H7 (cell line): ENCODE measurements around the gene SPPL2B. TPM values are rescaled to one million over a fixed set of nuclear protein-coding genes. Genes with fewer than 3 reads are reported as not detected.
A peak's percentile ranks its signal among the peaks of the same experiment; 100 is the strongest.

Source experiments
- DNase-seq: peaks from one replicate; pipeline ENCODE4 v3.0.0; 2012
- H3K27me3 ChIP-seq: 2 replicates; pipeline ENCODE4 v1.6.0; 2011; ENCODE audit warnings: mild to moderate bottlenecking, low read length; ENCODE audit not compliant: control insufficient read depth, insufficient read depth
- H3K36me3 ChIP-seq: replicated peaks from 2 replicates; pipeline ENCODE4 v1.5.1; 2011; ENCODE audit warnings: low read length; ENCODE audit not compliant: control insufficient read depth, insufficient read depth
- H3K4me3 ChIP-seq: 2 replicates; pipeline ENCODE4 v1.5.1; 2011; ENCODE audit warnings: low read depth, mild to moderate bottlenecking, control low read depth, low read length, moderate library complexity; ENCODE audit not compliant: insufficient read depth
- total RNA-seq: library from RNA; depleted of rRNA; stranded (reverse); fragments of >200 nt; shearing (Covaris generic); gene quantifications from 2 replicates; pipeline ENCODE4 v1.2.3, GENCODE V29; 2014

Gene SPPL2B
- total RNA-seq, 1 experiment from 2014 or later = 65.9 TPM

GRCh38 chr19:2334986-2335846 is 6.7 kb downstream of the SPPL2B start:
- Histone ChIP-seq H3K4me3 (no peak overlapping the region), H3K36me3 (0 out of 2 replicates have a peak, but pooled peaks cover 1% of the 10 kb centered on the region), H3K27me3 (no peaks in the 10 kb centered on the region)
- peak; percentile 80 for DNase-seq

GRCh38 chr19:2335848-2336247 is 7.4 kb downstream of the SPPL2B start:
- Histone ChIP-seq H3K27me3 (no peaks in the 10 kb centered on the region), H3K36me3 (0 out of 2 replicates have a peak, but pooled peaks cover 1% of the 10 kb centered on the region), H3K4me3 (no peak overlapping the region)
- no peak for DNase-seq

GRCh38 chr19:2336528-2337328 is 8.2 kb downstream of the SPPL2B start:
- no peak for DNase-seq
- 0 out of 2 replicates have a peak, but pooled peaks cover 1% of the 10 kb centered on the region for H3K36me3 ChIP-seq

GRCh38 chr19:2337329-2337707 is 8.8 kb downstream of the SPPL2B start:
- no peaks in the 10 kb centered on the region for H3K27me3 ChIP-seq
- no peak overlapping the region for H3K4me3 ChIP-seq
- 0 out of 2 replicates have a peak, but pooled peaks cover 1% of the 10 kb centered on the region for H3K36me3 ChIP-seq
- peak; percentile 94 for DNase-seq

More at GRCh38 chr19:2336528-2337328, 8.2 kb downstream of the SPPL2B start:
- Histone ChIP-seq H3K4me3 (no peak overlapping the region), H3K27me3 (no peaks in the 10 kb centered on the region)

- Histone ChIP-seq H3K4me3 (no peak overlapping the region), H3K27me3 (no peaks in the 10 kb centered on the region), H3K36me3 (0 out of 2 replicates have a peak, but pooled peaks cover 1% of the 10 kb centered on the region)
- DNase-seq = no peak
Measured at GRCh38 chr19:2338055-2338615, 9.7 kb downstream of the SPPL2B start.

- H3K36me3 ChIP-seq = 0 out of 2 replicates have a peak, but pooled peaks cover 1% of the 10 kb centered on the region
- no peaks in the 10 kb centered on the region for H3K27me3 ChIP-seq
- no peak overlapping the region for H3K4me3 ChIP-seq
- no peak for DNase-seq
Measured at GRCh38 chr19:2338751-2339643, 10.5 kb downstream of the SPPL2B start.

GRCh38 chr19:2339644-2340310 is 11.3 kb downstream of the SPPL2B start:
- H3K27me3 ChIP-seq = no peaks in the 10 kb centered on the region
- DNase-seq = no peak
- 0 out of 2 replicates have a peak, but pooled peaks cover 1% of the 10 kb centered on the region for H3K36me3 ChIP-seq
- no peak overlapping the region for H3K4me3 ChIP-seq

- H3K27me3 ChIP-seq = no peaks in the 10 kb centered on the region
- no peak for DNase-seq
- no peak overlapping the region for H3K4me3 ChIP-seq
- peaks cover 1% of the 10 kb centered on the region; the same call in 1 of the 2 replicates for H3K36me3 ChIP-seq
Measured at GRCh38 chr19:2340496-2341243, 12.2 kb downstream of the SPPL2B start.

GRCh38 chr19:2341244-2341751 is 12.8 kb downstream of the SPPL2B start:
- Histone ChIP-seq H3K27me3 (no peaks in the 10 kb centered on the region), H3K4me3 (no peak overlapping the region), H3K36me3 (peaks cover 1% of the 10 kb centered on the region; the same call in 1 of the 2 replicates)
- DNase-seq = no peak

GRCh38 chr19:2341982-2342381 is 13.5 kb downstream of the SPPL2B start:
- H3K36me3 ChIP-seq = peaks cover 1% of the 10 kb centered on the region; the same call in 1 of the 2 replicates
- no peak for DNase-seq
- no peak overlapping the region for H3K4me3 ChIP-seq
- H3K27me3 ChIP-seq = no peaks in the 10 kb centered on the region

GRCh38 chr19:2342656-2343288 is 14.3 kb downstream of the SPPL2B start:
- H3K36me3 ChIP-seq = peaks cover 1% of the 10 kb centered on the region; the same call in 1 of the 2 replicates
- no peak for DNase-seq
- no peak overlapping the region for H3K4me3 ChIP-seq
- H3K27me3 ChIP-seq = no peaks in the 10 kb centered on the region

- Histone ChIP-seq H3K4me3 (no peak overlapping the region), H3K27me3 (no peaks in the 10 kb centered on the region), H3K36me3 (peaks cover 1% of the 10 kb centered on the region; the same call in 1 of the 2 replicates)
- peak; percentile 73 for DNase-seq
Measured at GRCh38 chr19:2343289-2343982, 15.0 kb downstream of the SPPL2B start.
